Stimulated activated CD4-positive, alpha-beta T cell treated with anti-CD3 and anti-CD28 coated beads, Interleukin-12 subunit alpha, Interleukin-12 subunit beta, amount 100 ng/mL, for 4 hours (primary cell): Measurements from ENCODE around the gene VPS26A.
A peak's percentile ranks its signal among the peaks of the same experiment; 100 is the strongest.

ENCODE experiments used
- DNase-seq: peaks from one replicate; pipeline ENCODE4 v3.0.0-alpha.2; 2020

Gene VPS26A

GRCh38 chr10:69179089-69179742 is 55.2 kb downstream of the VPS26A start:
- peak; percentile 10 for DNase-seq

- peak; percentile 82 for DNase-seq
Measured at GRCh38 chr10:69179743-69180524, 56.0 kb downstream of the VPS26A start, which contains the start of gene SUPV3L1. Gene SUPV3L1, plus strand, starts transcription at chr10:69180234. Its CDS starts 58 bp downstream, at chr10:69180292.

GRCh38 chr10:69180525-69181204 is 56.7 kb downstream of the VPS26A start:
- DNase-seq, result no peak

- DNase-seq, result no peak
Measured at GRCh38 chr10:69181433-69181832, 57.5 kb downstream of the VPS26A start.

- no peak for DNase-seq
Measured at GRCh38 chr10:69182005-69182404, 58.0 kb downstream of the VPS26A start.

GRCh38 chr10:69186524-69186923 is 62.5 kb downstream of the VPS26A start:
- no peak for DNase-seq

- no peak for DNase-seq
Measured at GRCh38 chr10:69201045-69201444, 77.1 kb downstream of the VPS26A start.

GRCh38 chr10:69202332-69202731 is 78.4 kb downstream of the VPS26A start:
- DNase-seq, result no peak

GRCh38 chr10:69208761-69209160 is 84.8 kb downstream of the VPS26A start:
- no peak for DNase-seq

- no peak for DNase-seq
Measured at GRCh38 chr10:69209787-69210484, 86.0 kb downstream of the VPS26A start.

- no peak for DNase-seq
Measured at GRCh38 chr10:69211104-69211503, 87.1 kb downstream of the VPS26A start.

- no peak for DNase-seq
Measured at GRCh38 chr10:69211524-69211923, 87.5 kb downstream of the VPS26A start.

GRCh38 chr10:69213591-69214311 is 89.8 kb downstream of the VPS26A start:
- no peak for DNase-seq

GRCh38 chr10:69214666-69215131 is 90.7 kb downstream of the VPS26A start:
- no peak for DNase-seq

GRCh38 chr10:69215405-69216171 is 91.6 kb downstream of the VPS26A start:
- DNase-seq, result no peak

GRCh38 chr10:69216577-69217118 is 92.7 kb downstream of the VPS26A start:
- DNase-seq, result no peak

- no peak for DNase-seq
Measured at GRCh38 chr10:69217119-69217754, 93.3 kb downstream of the VPS26A start.

- no peak for DNase-seq
Measured at GRCh38 chr10:69218831-69219230, 94.9 kb downstream of the VPS26A start.

GRCh38 chr10:69220041-69220451 is 96.1 kb downstream of the VPS26A start, which contains the start of gene HKDC1:
Gene HKDC1, plus strand, starts transcription at chr10:69220332. Its CDS starts 104 bp downstream, at chr10:69220436.
- DNase-seq, result no peak

- no peak for DNase-seq
Measured at GRCh38 chr10:69220507-69220906, 96.5 kb downstream of the VPS26A start.
